Lung (tissue), 12 donors: ENCODE data around the gene TPCN2. TPM values are rescaled to one million over a fixed set of nuclear protein-coding genes. Genes with fewer than 3 reads are reported as not detected.

Source experiments
- ATAC-seq: fragments of 200-7000 bp; cut with Tn5 transposase; one replicate; pipeline ENCODE4 v1.9.1; 2020; ENCODE audit warnings: moderate number of reproducible peaks; ENCODE audit not compliant: insufficient read depth, low FRiP score
- DNase-seq, 3 donors: peaks; one replicate each; pipeline ENCODE4 v3.0.0-alpha.2; 2013 to 2017
- H3K27ac ChIP-seq, 2 donors: one replicate each; pipeline ENCODE4 v1.5.1; 2013; ENCODE audit warnings: mild to moderate bottlenecking in 2 of 2, moderate library complexity in 2 of 2, control low read depth in 1 of 2, inconsistent platforms in 1 of 2, low read depth in 1 of 2, low read length in 1 of 2
- H3K27me3 ChIP-seq, 3 donors: one replicate each; pipeline ENCODE4 v1.5.1; 2013; ENCODE audit warnings: low read length in 2 of 3; ENCODE audit not compliant: control insufficient read depth in 3 of 3, insufficient read depth in 3 of 3
- H3K36me3 ChIP-seq, 4 donors: one replicate each; pipeline ENCODE4 v1.5.1; 2013; ENCODE audit warnings: low read length in 4 of 4, mild to moderate bottlenecking in 1 of 4, moderate library complexity in 1 of 4; ENCODE audit not compliant: control insufficient read depth in 4 of 4, insufficient read depth in 4 of 4
- H3K4me1 ChIP-seq, 5 donors: one replicate each; pipeline ENCODE4 v1.5.1; 2013; ENCODE audit warnings: low read length in 5 of 5, mild to moderate bottlenecking in 2 of 5, moderate library complexity in 1 of 5; ENCODE audit not compliant: control insufficient read depth in 5 of 5, insufficient read depth in 5 of 5
- H3K4me3 ChIP-seq: one replicate; pipeline ENCODE4 v1.5.1; 2013; ENCODE audit warnings: mild to moderate bottlenecking, control low read depth, moderate library complexity
- H3K9ac ChIP-seq, 2 donors: one replicate each; pipeline ENCODE4 v1.5.1; 2013; ENCODE audit warnings: low read length in 2 of 2, control low read depth in 1 of 2; ENCODE audit not compliant: insufficient read depth in 1 of 2
- H3K9me3 ChIP-seq, 4 donors: one replicate each; pipeline ENCODE4 v1.5.1; 2013; ENCODE audit warnings: low read length in 3 of 4, mild to moderate bottlenecking in 1 of 4, moderate library complexity in 1 of 4; ENCODE audit not compliant: control insufficient read depth in 4 of 4, insufficient read depth in 3 of 4
- WGBS, 2 donors: extraction: QIAGEN DNeasy Blood & Tissue Kit; methylation state at CpG; one replicate each; pipeline ENCODE4 v1.1.7; 2013; 5-methylcytosine and 5-hydroxymethylcytosine counted together
- polyA plus RNA-seq, 2 donors: library from polyadenylated mRNA; stranded (reverse); fragments of 200-250 nt; gene quantifications; one replicate each; pipeline ENCODE4 v1.2.1, GENCODE V29; 2013
- total RNA-seq, 2 donors: library from RNA; depleted of rRNA in 1 of 2; stranded (reverse); fragments of >200 nt in 1 of 2; gene quantifications; one replicate each; pipeline ENCODE4 v1.2.1, GENCODE V29; 2014 to 2021
- TF ChIP-seq, protein P1 (sequence below): IDR thresholded peaks from 2 replicates; pipeline ENCODE4 v1.5.1; 2012; ENCODE audit warnings: mild to moderate bottlenecking; ENCODE audit errors: control extremely low read depth, extremely low read depth
- donor health status: control.
- donor health status: control.
- donor health status: Bipolar disorder and iron deficiency.
- donor health status: healthy.
- donor health status: DM: yes; HTN: yes; CAD: no.

TPCN2 gene
- total and polyA plus RNA-seq, 4 donors, result 10.0 to 25.0 (median 14.5) TPM

DNA sequence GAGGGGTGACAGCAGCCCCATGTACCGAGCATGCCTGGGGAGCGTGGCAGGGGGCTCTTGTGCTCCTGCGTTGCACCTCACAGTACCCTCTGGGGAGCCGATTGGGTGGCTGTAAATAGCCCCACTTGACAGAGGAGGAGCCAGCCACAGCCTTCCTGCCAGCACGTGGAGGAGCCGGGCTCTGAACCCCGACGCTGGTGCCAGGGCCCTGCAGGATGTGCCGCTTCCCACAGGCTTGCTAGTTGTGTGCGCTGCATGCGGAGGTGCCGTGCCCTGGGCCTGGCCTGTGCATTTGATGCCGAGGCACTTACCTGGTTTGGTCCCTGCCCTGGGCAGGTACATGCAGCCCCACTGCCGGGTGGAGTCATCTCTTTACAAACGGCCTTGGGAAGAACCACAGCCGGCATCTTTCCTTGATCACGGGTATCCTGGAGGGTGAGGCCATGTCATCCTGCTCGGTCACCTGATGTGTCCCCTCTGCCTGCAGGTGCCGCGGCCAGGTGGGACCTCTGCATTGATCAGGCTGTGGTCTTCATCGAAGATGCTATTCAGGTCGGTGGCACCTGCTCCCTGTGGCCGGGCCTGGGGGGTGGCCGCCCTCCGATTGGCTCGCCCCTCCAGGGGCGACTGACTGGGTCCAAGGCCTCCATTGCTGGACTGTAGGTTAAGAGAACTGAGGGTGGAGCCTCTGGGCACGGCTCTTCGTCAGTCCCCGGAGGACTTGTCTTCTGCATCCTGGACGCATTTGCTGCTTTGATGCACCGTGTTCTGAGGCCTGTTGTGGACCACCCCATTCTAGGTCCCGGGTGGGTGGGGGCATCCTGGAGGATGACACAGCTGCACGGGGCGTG lies 5.0 kb downstream of the TPCN2 start:
- peaks cover 0 to 11% (median 4%) of the 10 kb centered on the region in 5 donors for H3K4me1 ChIP-seq
- no peak overlapping the region for H3K27ac ChIP-seq
- no peak for ATAC-seq
- no peak for DNase-seq
- TF ChIP-seq, protein P1, sequence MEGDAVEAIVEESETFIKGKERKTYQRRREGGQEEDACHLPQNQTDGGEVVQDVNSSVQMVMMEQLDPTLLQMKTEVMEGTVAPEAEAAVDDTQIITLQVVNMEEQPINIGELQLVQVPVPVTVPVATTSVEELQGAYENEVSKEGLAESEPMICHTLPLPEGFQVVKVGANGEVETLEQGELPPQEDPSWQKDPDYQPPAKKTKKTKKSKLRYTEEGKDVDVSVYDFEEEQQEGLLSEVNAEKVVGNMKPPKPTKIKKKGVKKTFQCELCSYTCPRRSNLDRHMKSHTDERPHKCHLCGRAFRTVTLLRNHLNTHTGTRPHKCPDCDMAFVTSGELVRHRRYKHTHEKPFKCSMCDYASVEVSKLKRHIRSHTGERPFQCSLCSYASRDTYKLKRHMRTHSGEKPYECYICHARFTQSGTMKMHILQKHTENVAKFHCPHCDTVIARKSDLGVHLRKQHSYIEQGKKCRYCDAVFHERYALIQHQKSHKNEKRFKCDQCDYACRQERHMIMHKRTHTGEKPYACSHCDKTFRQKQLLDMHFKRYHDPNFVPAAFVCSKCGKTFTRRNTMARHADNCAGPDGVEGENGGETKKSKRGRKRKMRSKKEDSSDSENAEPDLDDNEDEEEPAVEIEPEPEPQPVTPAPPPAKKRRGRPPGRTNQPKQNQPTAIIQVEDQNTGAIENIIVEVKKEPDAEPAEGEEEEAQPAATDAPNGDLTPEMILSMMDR, result no peak
- no peak overlapping the region for H3K4me3 ChIP-seq
- 85 to 89% methylated on average over 35 of the region's 35 CpGs for WGBS, 2 donors
- no peak overlapping the region for H3K9ac ChIP-seq
- H3K27me3 ChIP-seq, result no peaks in the 10 kb centered on the region
- peaks cover 0 to 22% (median 0%) of the 10 kb centered on the region in 4 donors for H3K36me3 ChIP-seq
- H3K9me3 ChIP-seq, result no peaks in the 10 kb centered on the region

DNA sequence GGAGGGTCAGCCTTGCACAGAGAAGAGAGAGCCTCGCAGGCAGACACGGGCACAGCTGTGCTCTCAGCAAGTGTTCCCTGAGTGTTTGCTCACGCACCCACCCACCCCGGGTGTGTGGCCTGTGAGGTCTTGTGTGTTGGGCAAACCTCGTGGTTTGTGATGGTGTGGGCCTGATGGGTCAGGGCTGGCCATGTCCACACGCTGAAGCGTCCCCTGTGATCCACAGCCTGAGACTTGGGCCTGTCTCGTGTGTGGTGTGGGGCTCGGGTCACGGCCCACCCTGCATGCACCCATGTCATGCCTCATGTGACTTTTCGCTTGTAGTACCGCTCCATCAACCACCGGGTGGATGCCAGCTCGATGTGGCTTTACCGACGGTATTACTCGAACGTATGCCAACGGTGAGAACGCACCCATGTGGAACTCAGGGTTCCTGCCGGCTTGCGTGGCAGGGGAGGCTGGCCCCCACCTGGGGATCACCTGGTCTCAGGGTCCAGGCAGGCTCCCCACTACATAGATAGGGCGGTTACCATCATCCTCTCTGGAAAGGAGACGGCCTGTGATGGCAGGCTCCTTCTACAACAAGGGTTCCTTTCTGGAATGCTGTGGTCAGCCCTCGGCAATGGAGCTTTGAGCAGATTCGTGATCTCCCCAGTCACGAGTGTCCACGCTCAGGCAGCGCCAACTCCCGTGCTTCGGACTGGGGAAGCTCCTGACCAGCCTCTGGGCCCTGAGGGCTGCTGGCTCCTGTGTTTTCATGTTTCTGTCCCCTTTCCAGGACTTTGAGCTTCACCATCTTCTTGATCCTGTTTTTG lies 5.9 kb downstream of the TPCN2 start:
- Histone ChIP-seq H3K4me1 (peaks cover 0 to 5% (median 3%) of the 10 kb centered on the region in 5 donors), H3K4me3 (no peak overlapping the region), H3K27ac (no peak overlapping the region), H3K9me3 (no peaks in the 10 kb centered on the region), H3K36me3 (peaks cover 0 to 30% (median 1%) of the 10 kb centered on the region in 4 donors), H3K9ac (no peak overlapping the region), H3K27me3 (no peaks in the 10 kb centered on the region)
- DNase-seq, result no peak
- TF ChIP-seq, protein P1, result no peak
- no peak for ATAC-seq
- WGBS, 2 donors, result 92% methylated on average over 31 of the region's 31 CpGs

DNA sequence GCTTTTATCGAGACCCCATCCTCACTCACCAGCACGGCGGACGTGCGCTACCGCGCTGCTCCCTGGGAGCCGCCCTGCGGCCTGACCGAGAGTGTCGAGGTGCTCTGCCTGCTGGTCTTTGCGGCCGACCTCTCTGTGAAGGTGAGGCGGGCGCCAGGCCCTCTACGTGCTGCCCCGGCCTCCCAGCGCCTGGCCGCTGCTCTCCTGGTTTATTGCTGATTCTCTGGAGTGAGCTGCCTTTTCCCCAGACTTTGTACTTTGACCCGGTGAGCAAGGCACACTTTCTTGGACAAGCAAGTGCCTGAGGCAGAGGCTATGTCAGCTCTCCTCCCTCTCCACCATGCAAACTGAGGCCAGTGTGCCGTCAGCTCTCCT lies 6.5 kb downstream of the TPCN2 start:
- TF ChIP-seq, protein P1, result no peak
- 96 to 97% methylated on average over 21 of the region's 21 CpGs for WGBS, 2 donors
- ATAC-seq (no peak), DNase-seq (no peak)
- H3K9me3 ChIP-seq, result no peaks in the 10 kb centered on the region
- no peaks in the 10 kb centered on the region for H3K27me3 ChIP-seq
- H3K4me3 ChIP-seq, result no peak overlapping the region
- peaks cover 0 to 36% (median 3%) of the 10 kb centered on the region in 4 donors for H3K36me3 ChIP-seq
- no peak overlapping the region for H3K27ac ChIP-seq
- no peak overlapping the region for H3K9ac ChIP-seq
- no peaks in the 10 kb centered on the region for H3K4me1 ChIP-seq
